HG02973 (cell line): ENCODE measurements around the gene CAMK1D.
"Not testable (repeated sequence)": the region's sequence is repeated elsewhere in the genome, so short reads cannot be mapped to it uniquely, and the experiment has no call there.

ENCODE experiments used
- ATAC-seq: cut with Tn5 transposase; IDR thresholded peaks from one replicate; pipeline ENCODE4 v1.9.1; 2021; ENCODE audit warnings: moderate library complexity; ENCODE audit not compliant: unreplicated experiment

Gene CAMK1D

GRCh38 chr10:12735843-12736462 lies 386.6 kb downstream of the CAMK1D start:
- no peak for ATAC-seq

- ATAC-seq, result no peak
Measured at GRCh38 chr10:12740813-12741212, 391.5 kb downstream of the CAMK1D start.

GRCh38 chr10:12741360-12741804 lies 392.0 kb downstream of the CAMK1D start:
- ATAC-seq, result no peak

GRCh38 chr10:12742771-12743170 lies 393.4 kb downstream of the CAMK1D start:
- ATAC-seq, result no peak

- ATAC-seq, result not testable (repeated sequence)
Measured at GRCh38 chr10:12743466-12743865, 394.1 kb downstream of the CAMK1D start.

GRCh38 chr10:12743941-12744340 lies 394.6 kb downstream of the CAMK1D start:
- ATAC-seq, result no peak

- no peak for ATAC-seq
Measured at GRCh38 chr10:12748186-12748585, 398.8 kb downstream of the CAMK1D start.

- no peak for ATAC-seq
Measured at GRCh38 chr10:12749760-12750478, 400.6 kb downstream of the CAMK1D start.

- ATAC-seq, result no peak
Measured at GRCh38 chr10:12750526-12751201, 401.3 kb downstream of the CAMK1D start.

- ATAC-seq, result no peak
Measured at GRCh38 chr10:12755075-12755474, 405.7 kb downstream of the CAMK1D start.

GRCh38 chr10:12757351-12757750 lies 408.0 kb downstream of the CAMK1D start:
- no peak for ATAC-seq

- no peak for ATAC-seq
Measured at GRCh38 chr10:12758271-12758670, 408.9 kb downstream of the CAMK1D start.

- no peak for ATAC-seq
Measured at GRCh38 chr10:12766223-12766622, 416.9 kb downstream of the CAMK1D start.

GRCh38 chr10:12768156-12769100 lies 419.1 kb downstream of the CAMK1D start:
- ATAC-seq, result no peak

GRCh38 chr10:12769323-12770044 lies 420.1 kb downstream of the CAMK1D start:
- no peak for ATAC-seq

GRCh38 chr10:12771981-12772760 lies 422.8 kb downstream of the CAMK1D start:
- no peak for ATAC-seq

GRCh38 chr10:12772797-12773587 lies 423.6 kb downstream of the CAMK1D start:
- ATAC-seq, result no peak

- no peak for ATAC-seq
Measured at GRCh38 chr10:12774204-12774894, 425.0 kb downstream of the CAMK1D start.
